Stimulated activated CD8-positive, alpha-beta memory T cell treated with anti-CD3 and anti-CD28 coated beads, Interleukin-4, amount 100 ng/mL, for 1 hour (primary cell): ENCODE measurements around the gene TRABD2B.

Experiments
- DNase-seq, 2 donors: peaks; one replicate each; pipeline ENCODE4 v3.0.0-alpha.2; 2020; ENCODE audit warnings: low read depth in 2 of 2, low spot score in 1 of 2

The TRABD2B gene

GRCh38 chr1:47886141-47886540 lies 111.0 kb downstream of the TRABD2B start:
- DNase-seq = no peak

- no peak for DNase-seq
These were observed 111.9 kb downstream of the TRABD2B start for GRCh38 chr1:47885062-47885830.

DNA sequence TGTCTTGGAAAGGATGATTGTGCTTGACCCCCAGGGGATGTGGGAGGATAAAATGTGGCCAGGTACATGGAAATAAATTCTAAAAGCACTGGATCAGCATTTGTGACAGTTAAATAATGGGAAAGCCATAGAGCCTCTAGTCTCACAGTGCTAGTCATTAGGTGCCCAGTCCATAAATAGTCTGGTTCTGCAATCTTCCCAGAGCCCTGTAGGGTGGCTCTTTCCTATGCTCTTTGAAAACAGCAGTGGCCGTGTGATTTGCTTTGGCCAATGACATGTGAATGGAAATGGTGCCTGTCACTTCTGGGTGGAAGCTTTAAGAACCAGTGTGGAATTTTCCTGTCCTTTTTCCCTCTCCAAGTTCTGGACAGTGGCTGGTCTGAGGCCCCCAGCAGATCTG lies 113.2 kb downstream of the TRABD2B start:
- no peak for DNase-seq

- DNase-seq = no peak
These were observed 115.4 kb downstream of the TRABD2B start for GRCh38 chr1:47881505-47882442.

DNA sequence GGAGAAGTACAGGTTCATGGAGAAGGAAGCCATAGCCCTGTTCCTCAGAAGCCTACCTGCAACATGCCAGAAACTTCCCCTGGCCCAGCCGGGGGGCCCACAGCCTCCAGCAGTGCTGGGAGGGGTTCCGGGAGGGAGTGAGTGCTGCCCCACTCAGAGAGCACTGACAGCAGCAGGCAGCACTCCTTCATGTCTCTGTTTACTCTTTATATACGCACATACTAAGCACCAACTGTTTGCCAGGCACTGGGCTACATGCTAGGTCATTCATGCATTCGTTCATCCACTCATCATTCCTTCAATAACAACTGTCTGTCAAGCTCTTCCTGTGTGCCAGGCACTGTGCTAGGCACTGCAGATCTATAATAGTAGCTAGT lies 120.6 kb downstream of the TRABD2B start:
- DNase-seq = no peak

- no peak for DNase-seq
These were observed 121.2 kb downstream of the TRABD2B start for GRCh38 chr1:47875831-47876586.

DNA sequence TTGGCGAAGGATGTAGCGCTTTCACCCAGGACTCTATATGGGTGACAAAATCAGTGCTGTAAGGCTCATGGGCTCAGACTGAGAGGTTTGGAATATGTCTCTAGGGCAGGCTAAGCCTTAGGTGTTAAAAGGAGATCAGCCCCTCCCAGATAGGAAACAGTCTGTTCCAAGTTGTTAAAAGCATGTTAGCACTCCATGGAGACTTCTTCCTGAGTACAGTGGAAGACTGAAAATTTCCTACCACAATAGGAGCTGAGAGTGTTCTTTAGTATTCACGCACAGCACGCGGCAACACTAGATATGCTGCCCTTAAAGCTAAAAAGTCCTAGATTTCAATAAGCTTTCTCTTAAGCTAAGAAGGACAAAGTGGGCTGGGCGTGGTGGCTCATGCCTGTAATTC lies 122.1 kb downstream of the TRABD2B start:
- DNase-seq = no peak

DNA sequence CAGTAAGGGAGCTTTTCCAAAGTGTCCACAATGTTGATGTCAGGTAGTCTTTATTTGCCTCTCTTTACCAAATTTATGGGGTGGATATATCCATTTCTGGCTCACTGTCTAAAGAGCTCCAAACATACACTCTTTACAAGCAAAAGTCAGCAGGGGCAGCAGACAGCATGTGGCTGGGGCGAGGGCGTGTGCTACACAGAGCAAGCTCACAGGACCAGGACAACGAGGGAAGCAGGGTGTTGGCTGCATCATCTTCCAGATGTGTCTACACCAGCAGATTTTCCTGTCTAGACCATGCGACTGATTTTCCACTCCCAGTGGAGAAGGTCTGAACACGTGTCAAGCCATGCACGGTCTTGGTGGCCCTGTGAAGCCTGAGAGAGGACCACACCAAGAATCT lies 123.8 kb downstream of the TRABD2B start:
- DNase-seq = no peak

DNA sequence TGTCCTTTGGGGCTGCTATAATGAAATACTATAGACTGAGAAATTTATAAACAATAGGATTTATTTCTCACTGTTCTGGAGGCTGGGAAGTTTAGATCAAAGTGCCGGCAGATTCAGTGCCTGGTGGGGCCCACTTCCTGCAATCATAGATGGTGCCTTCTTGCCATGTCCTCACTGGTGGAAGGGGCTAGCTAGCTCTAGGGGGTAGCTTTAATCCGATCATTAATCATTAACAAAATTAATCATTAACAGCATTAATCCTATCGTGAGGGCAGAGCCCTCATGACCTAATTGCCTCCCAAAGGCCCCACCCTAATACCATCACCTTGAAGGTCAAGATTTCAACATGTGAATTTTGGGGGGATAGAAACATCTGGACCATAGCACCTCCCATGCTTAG lies 124.3 kb downstream of the TRABD2B start:
- no peak for DNase-seq

- DNase-seq = no peak
These were observed 125.3 kb downstream of the TRABD2B start for GRCh38 chr1:47871799-47872353.

DNA sequence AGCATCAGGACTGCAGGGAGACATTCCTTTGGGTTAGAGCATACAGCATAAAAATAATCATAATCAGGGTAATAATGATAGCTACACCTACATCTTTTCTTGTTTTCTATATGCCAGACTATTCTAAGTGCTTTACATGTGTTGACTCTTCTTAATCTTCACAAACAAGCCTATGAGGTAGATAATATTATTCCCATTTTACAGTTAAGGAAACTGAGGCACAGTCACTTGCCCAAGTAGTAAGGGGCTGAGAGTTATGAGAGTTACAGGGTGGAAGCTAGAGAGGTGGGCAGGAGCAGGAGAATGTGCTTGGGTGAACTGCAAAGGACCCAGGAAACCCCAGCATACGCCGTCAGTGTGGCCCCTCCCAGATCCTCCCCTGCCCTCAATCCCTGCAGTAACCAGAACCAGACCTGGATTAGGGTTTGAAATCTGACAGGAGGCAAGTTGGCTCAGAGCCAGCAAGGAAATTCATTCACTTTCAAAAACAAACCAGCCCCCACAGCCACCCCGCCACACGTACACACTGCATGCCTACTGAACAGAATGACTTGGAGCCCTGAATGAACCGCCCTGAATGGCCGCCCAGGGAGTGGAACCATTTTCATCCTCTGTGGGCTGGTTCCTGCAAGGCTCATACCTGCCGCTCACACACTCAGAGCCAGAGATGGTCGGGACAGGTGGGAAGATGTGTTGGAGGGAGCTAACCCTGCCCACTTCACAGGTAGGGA lies 126.1 kb downstream of the TRABD2B start:
- no peak for DNase-seq

- DNase-seq = no peak
These were observed 126.7 kb downstream of the TRABD2B start for GRCh38 chr1:47870480-47870879.

DNA sequence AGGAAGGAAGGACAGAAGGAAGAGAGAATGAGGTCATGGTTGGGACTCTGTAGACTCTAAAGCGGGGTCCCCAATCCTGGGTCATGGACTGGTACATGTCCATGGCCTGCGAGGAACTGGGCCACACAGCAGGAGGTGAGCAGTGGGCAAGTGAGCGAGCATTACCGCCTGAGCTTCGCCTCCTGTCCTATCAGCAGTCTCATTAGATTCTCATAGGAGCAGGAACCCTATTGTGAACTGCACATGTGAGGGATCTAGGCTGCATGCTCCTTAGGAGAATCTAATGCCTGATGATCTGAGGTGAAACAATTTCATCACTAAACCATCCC lies 128.9 kb downstream of the TRABD2B start:
- DNase-seq = no peak

- no peak for DNase-seq
These were observed 129.5 kb downstream of the TRABD2B start for GRCh38 chr1:47867438-47868347.

GRCh38 chr1:47866601-47867437 lies 130.4 kb downstream of the TRABD2B start:
- no peak for DNase-seq

DNA sequence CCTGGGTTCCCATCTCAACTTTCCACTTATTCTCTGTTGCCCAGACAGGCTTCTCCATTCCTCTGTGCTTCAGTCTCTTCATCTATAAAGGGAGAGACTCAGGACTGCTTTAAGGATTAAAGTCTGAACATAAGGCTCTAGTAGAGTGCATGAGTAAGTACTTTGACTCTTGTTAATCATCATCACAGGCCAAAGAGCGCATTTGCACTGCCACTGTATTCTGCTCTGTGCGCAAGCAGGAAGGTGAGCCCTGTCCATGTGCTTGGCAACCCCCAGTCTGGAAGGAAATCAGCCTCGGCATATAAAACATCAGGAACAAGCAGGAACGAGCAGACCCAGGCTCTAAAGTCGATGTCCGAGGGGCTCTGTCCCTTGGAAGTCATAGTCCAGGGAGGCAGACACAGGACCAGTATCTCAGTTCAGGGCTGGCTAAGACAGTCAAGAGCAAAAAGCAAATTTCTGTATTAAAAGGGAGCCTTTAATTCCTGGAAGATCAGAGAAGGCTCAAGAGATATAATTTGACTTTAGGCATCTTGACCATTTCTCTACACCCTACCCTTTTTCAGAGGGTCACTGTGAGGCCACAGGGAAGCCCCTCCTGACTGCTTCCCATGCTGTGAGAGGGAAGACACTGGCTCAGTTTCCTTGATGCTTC lies 131.2 kb downstream of the TRABD2B start:
- DNase-seq = no peak

DNA sequence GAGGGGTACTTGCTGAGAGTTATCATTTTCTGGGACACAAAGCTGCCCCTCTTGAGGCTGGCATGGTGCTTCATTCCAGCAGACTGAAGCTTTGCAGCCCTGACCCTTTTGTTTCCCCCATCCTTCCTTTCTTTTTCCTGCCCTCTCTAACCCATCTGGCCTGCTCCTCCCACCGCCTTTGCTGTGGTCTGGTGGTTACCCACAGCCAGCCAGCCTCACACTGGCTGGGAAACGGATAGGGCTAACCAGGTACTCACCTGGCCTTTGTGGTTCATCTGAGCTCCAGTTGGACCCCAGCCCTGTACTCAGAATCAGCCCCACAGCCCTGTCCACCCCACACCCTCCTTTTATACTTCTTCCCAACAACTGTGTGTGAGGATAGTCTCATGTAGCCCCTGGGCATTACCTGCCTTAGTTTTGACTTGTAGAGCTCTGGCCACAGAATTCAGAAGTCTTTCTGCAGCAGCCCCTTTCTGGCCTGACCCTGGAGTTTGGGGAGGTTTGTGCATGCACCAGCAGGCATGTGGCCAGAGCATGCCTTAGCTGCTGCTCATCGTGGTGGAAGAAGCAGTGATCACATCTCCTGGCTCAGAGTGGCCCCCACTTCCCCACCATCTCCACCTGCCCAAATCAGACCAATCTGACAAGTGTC lies 138.0 kb downstream of the TRABD2B start:
- no peak for DNase-seq

DNA sequence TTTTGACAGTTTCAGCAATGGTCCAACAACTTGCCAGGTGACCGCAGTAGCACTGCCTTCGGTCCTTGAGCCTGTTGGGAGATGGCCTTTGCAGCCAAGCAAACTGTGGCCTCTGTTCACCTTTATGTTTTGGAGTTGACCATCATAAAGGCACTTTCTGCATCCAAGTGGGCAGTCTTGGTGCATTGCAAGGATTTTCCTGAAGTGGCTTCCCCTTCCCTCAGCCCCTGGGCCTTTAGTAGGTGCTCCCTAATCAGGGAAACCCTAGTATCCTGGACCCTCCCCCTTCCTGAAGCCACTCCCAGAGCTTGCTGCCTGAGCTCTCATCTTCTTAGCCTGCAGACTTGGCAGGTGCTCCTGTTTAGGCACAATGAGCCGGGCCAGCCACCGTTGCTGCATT lies 140.2 kb downstream of the TRABD2B start:
- no peak for DNase-seq
